ENCODE data around the gene TWF2. TPM values are rescaled to one million over a fixed set of nuclear protein-coding genes. Genes with fewer than 3 reads are reported as not detected.

TWF2 gene
- total and polyA plus RNA-seq, 10 of the 15 experiments (the other 5 are each of a cell fraction or from before 2014, with no cell fraction given): 0.16 to 106 (median 68.5) TPM

DNA sequence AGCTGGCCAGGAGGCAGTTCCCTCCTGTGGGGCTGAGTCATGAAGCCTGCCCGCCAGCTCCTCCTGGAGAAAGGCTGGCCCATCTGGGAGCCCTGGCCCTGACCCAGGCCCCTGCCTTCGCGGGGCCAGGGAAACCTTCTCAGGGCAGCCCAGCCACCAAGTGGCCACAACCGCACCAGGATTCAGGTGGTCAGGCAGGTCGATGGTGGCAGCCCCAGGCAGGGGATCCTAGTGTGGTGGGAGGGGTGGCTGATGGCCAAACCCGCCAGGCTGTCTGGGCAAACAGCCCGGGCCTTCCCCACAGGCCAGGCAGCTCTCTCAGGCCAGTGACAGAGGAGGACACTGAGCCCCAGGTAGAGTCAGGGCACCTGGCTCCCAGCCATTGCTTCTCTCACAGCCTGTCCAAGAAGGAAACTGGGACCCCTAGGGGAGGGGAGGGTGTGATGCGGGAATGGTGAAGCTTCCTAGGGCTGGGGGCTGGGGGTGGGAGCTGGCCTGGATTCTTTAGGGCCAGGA is 1.2 kb downstream of the TWF2 start:
- H3K4me2 ChIP-seq (ENCODE audit: control insufficient read depth, insufficient read depth): peak overlapping the region; percentile 81
- ChIA-PET POLR2A (interaction anchor here (0.8 to 7.2 kb wide), 5 partner anchors 11 to 101 kb away, joined by 3 to 43 read pairs (median 7); partner anchors contain the start of genes TLR9 and WDR82), RAD21 (ENCODE audit: unreplicated experiment) (interaction anchor here (1.2 to 1.8 kb wide), 6 partner anchors 8 to 51 kb away, joined by 3 to 12 read pairs (median 6); partner anchors contain the start of genes GLYCTK, PPM1M, TLR9 and WDR82), CTCF (interaction anchor here (0.8 to 3.8 kb wide), 13 partner anchors 11 to 184 kb away, joined by 3 to 26 read pairs (median 5); partner anchors contain the start of gene TLR9), SMC1A (ENCODE audit: uncharacterized antibody, unreplicated experiment) (interaction anchor here (1.0 to 4.2 kb wide), 7 partner anchors 12 to 102 kb away, joined by 3 to 25 read pairs (median 7); partner anchors contain the start of gene TLR9)
- no peaks in the 10 kb centered on the region for H3K27me3 ChIP-seq (replicated peaks in 1 of 2; ENCODE audit: control insufficient read depth in 2 of 2, insufficient read depth in 2 of 2, low read length in 1 of 2)
- peak overlapping the region; percentile 87 for H3K9ac ChIP-seq (ENCODE audit: control insufficient read depth, insufficient read depth, low read length)
- H4K20me1 ChIP-seq (ENCODE audit: control insufficient read depth, insufficient read depth): no peaks in the 10 kb centered on the region
- H3K79me2 ChIP-seq (ENCODE audit: control insufficient read depth, insufficient read depth, low read length): peaks cover 39% of the 10 kb centered on the region
- H3K9me3 ChIP-seq (replicated peaks; ENCODE audit: control insufficient read depth, insufficient read depth, low read length): no peaks in the 10 kb centered on the region
- TF ChIP-seq STAT1 (conservative IDR thresholded peaks at IDR 0.05) (no peak), ZNF207 (IDR thresholded peaks at IDR 0.05; ENCODE audit: borderline replicate concordance) (no peak), SIN3A (IDR thresholded peaks at IDR 0.05; ENCODE audit: low read depth, low read length) (no peak), BMI1 (IDR thresholded peaks at IDR 0.05; ENCODE audit: borderline replicate concordance) (no peak), NR2C2 (IDR thresholded peaks at IDR 0.05; ENCODE audit: borderline replicate concordance, control insufficient read depth, insufficient read length, low read depth) (no peak), EED (IDR thresholded peaks at IDR 0.05; ENCODE audit: low read depth) (peak; percentile 1; the same call in 1 of the 2 replicates), FOS (IDR thresholded peaks at IDR 0.05; ENCODE audit: borderline replicate concordance, extremely low read depth, insufficient read length) (no peak)
- TF ChIP-seq, protein P1, sequence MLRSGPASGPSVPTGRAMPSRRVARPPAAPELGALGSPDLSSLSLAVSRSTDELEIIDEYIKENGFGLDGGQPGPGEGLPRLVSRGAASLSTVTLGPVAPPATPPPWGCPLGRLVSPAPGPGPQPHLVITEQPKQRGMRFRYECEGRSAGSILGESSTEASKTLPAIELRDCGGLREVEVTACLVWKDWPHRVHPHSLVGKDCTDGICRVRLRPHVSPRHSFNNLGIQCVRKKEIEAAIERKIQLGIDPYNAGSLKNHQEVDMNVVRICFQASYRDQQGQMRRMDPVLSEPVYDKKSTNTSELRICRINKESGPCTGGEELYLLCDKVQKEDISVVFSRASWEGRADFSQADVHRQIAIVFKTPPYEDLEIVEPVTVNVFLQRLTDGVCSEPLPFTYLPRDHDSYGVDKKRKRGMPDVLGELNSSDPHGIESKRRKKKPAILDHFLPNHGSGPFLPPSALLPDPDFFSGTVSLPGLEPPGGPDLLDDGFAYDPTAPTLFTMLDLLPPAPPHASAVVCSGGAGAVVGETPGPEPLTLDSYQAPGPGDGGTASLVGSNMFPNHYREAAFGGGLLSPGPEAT (IDR thresholded peaks at IDR 0.05; ENCODE audit: low read depth): no peak
- TF ChIP-seq, protein P2, sequence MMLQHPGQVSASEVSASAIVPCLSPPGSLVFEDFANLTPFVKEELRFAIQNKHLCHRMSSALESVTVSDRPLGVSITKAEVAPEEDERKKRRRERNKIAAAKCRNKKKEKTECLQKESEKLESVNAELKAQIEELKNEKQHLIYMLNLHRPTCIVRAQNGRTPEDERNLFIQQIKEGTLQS (IDR thresholded peaks at IDR 0.05; ENCODE audit: borderline replicate concordance, extremely low read depth, low read depth, low read length): no peak
- TF ChIP-seq, protein P3, sequence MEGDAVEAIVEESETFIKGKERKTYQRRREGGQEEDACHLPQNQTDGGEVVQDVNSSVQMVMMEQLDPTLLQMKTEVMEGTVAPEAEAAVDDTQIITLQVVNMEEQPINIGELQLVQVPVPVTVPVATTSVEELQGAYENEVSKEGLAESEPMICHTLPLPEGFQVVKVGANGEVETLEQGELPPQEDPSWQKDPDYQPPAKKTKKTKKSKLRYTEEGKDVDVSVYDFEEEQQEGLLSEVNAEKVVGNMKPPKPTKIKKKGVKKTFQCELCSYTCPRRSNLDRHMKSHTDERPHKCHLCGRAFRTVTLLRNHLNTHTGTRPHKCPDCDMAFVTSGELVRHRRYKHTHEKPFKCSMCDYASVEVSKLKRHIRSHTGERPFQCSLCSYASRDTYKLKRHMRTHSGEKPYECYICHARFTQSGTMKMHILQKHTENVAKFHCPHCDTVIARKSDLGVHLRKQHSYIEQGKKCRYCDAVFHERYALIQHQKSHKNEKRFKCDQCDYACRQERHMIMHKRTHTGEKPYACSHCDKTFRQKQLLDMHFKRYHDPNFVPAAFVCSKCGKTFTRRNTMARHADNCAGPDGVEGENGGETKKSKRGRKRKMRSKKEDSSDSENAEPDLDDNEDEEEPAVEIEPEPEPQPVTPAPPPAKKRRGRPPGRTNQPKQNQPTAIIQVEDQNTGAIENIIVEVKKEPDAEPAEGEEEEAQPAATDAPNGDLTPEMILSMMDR (IDR thresholded peaks at IDR 0.05 in 2 of 3, conservative IDR thresholded peaks at IDR 0.05 in 1 of 3; ENCODE audit: control insufficient read depth in 2 of 3, extremely low read depth in 1 of 3, insufficient read depth in 1 of 3, low read depth in 3 of 3, low read length in 3 of 3): 0 out of 6 replicates have a peak, but pooled peaks of 1 of the 3 experiments have one; percentile 4
- FAIRE-seq (no peak), DNase-seq (ENCODE audit: low read depth, low spot score) (no peak), ATAC-seq (no peak)
- no peak overlapping the region for H2AFZ ChIP-seq (ENCODE audit: control insufficient read depth, low read depth, low read length)
- 60% methylated on average over 8 of the region's 8 CpGs for WGBS (ENCODE audit: insufficient coverage, insufficient replicate concordance, low lambda C conversion rate, missing lambda C conversion rate)
- intact Hi-C loops (cut with micrococcal nuclease; ENCODE audit: unreplicated experiment): loop anchor here (1.0 kb wide), 1 partner anchor 102 kb away; no protein-coding TSS in a partner anchor
- peak overlapping the region; percentile 93 for H3K4me3 ChIP-seq
- peak overlapping the region; percentile 88 for H3K27ac ChIP-seq (ENCODE audit: control insufficient read depth, insufficient read depth)
- no TSS peak for BruUV-seq (replicated peaks)
- in situ Hi-C loops (cut with MboI): no loop called here
- peaks cover 2 to 5% of the 10 kb centered on the region in 2 experiments; a peak in 2 of 4 replicates for H3K36me3 ChIP-seq (ENCODE audit: control insufficient read depth in 2 of 2, insufficient read depth in 2 of 2, low read length in 1 of 2)
- peaks cover 33% of the 10 kb centered on the region for H3K4me1 ChIP-seq (ENCODE audit: control insufficient read depth, insufficient read depth, low read length)

All from GM12878 (cell line).